Neural progenitor cell (in vitro differentiated cells): ENCODE results near the gene IRX4. TPM values are rescaled to one million over a fixed set of nuclear protein-coding genes. Genes with fewer than 3 reads are reported as not detected.

Experiments
- DNase-seq: peaks from one replicate; pipeline ENCODE4 v3.0.0-alpha.2; 2016; ENCODE audit warnings: low spot score
- H2AFZ ChIP-seq: fragments of 200-600 bp; sonication (generic); replicated peaks from 2 replicates; pipeline ENCODE4 v1.6.1; 2016; ENCODE audit warnings: antibody characterized with exemption
- H3F3A ChIP-seq: fragments of 200-600 bp; sonication (generic); 2 replicates; pipeline ENCODE4 v1.6.1; 2016; ENCODE audit warnings: antibody characterized with exemption, low read depth
- H3K27ac ChIP-seq: fragments of 200-600 bp; sonication (generic); 2 replicates; pipeline ENCODE4 v1.5.1; 2016; ENCODE audit warnings: mild to moderate bottlenecking
- H3K27me3 ChIP-seq: fragments of 200-600 bp; sonication (generic); 2 replicates; pipeline ENCODE4 v1.6.1; 2016; ENCODE audit warnings: mild to moderate bottlenecking, moderate library complexity
- H3K36me3 ChIP-seq: fragments of 200-600 bp; sonication (generic); 2 replicates; pipeline ENCODE4 v1.5.1; 2016
- H3K4me1 ChIP-seq: fragments of 200-600 bp; sonication (generic); 2 replicates; pipeline ENCODE4 v1.6.1; 2016; ENCODE audit warnings: mixed run types
- H3K4me2 ChIP-seq: fragments of 200-600 bp; sonication (generic); 2 replicates; pipeline ENCODE4 v1.6.1; 2016
- H3K4me3 ChIP-seq: fragments of 200-600 bp; sonication (generic); 2 replicates; pipeline ENCODE4 v1.5.1; 2016
- H3K79me2 ChIP-seq: fragments of 200-600 bp; sonication (generic); 2 replicates; pipeline ENCODE4 v1.6.1; 2016; ENCODE audit warnings: low read depth
- H3K9ac ChIP-seq: fragments of 200-600 bp; sonication (generic); 2 replicates; pipeline ENCODE4 v1.6.1; 2016
- H3K9me3 ChIP-seq: fragments of 200-600 bp; sonication (generic); 2 replicates; pipeline ENCODE4 v1.5.1; 2016; ENCODE audit warnings: low read depth
- H4K20me1 ChIP-seq: fragments of 200-600 bp; sonication (generic); 2 replicates; pipeline ENCODE4 v1.6.1; 2016; ENCODE audit warnings: low read depth
- H3K27ac Mint-ChIP-seq: 3 replicates; pipeline ENCODE4 v1.8.0; 2021; ENCODE audit warnings: mixed read lengths
- H3K27me3 Mint-ChIP-seq: 2 replicates; pipeline ENCODE4 v1.8.0; 2022; ENCODE audit warnings: low read depth, mild to moderate bottlenecking, inconsistent platforms, moderate library complexity, mixed read lengths; ENCODE audit not compliant: insufficient read depth
- H3K36me3 Mint-ChIP-seq: 3 replicates; pipeline ENCODE4 v1.8.0; 2021; ENCODE audit warnings: mixed read lengths
- H3K4me1 Mint-ChIP-seq: 3 replicates; pipeline ENCODE4 v1.8.0; 2021; ENCODE audit warnings: mixed read lengths
- H3K4me3 Mint-ChIP-seq: 3 replicates; pipeline ENCODE4 v1.8.0; 2021; ENCODE audit warnings: mild to moderate bottlenecking, moderate library complexity, mixed read lengths
- H3K9me3 Mint-ChIP-seq: 3 replicates; pipeline ENCODE4 v1.8.0; 2020; ENCODE audit warnings: mixed read lengths
- CTCF ChIP-seq: fragments of 200-600 bp; sonication (generic); IDR thresholded peaks from 2 replicates; pipeline ENCODE4 v1.5.1; 2017; ENCODE audit warnings: antibody characterized with exemption, mild to moderate bottlenecking
- EZH2 ChIP-seq: fragments of 200-600 bp; sonication (generic); IDR thresholded peaks from 2 replicates; pipeline ENCODE4 v1.6.1; 2017; ENCODE audit warnings: antibody characterized with exemption, mild to moderate bottlenecking, moderate library complexity
- EZH2phosphoT487 ChIP-seq: fragments of 200-600 bp; sonication (generic); IDR thresholded peaks from 2 replicates; pipeline ENCODE4 v1.6.1; 2017; ENCODE audit warnings: antibody characterized with exemption
- total RNA-seq: library from RNA; depleted of rRNA; stranded (reverse); fragments of >200 nt; gene quantifications from 2 replicates; pipeline ENCODE4 v1.2.3, GENCODE V29; 2015; ENCODE audit warnings: low replicate concordance

The IRX4 gene
- total RNA-seq, 1 donor from 2014 or later: not detected

DNA sequence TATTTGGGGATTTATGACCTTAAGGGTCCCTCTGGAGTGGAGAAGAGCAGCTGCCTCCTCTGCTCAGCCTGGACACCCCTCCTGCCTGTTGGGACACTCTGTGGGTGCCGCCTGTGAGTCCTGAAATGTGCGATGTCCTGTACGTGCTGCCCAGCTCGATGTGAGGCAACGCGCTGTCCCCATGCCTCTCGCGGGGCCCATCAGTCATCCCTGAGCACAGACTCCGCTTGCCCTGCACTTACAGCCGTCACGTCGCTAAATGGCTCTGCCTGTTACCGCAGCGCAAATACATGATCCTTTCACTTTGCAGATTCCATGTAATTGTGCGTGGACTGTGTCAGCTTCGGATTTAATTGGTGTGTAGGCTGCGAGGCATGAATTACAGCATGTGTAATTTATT, 27.1 kb downstream of the IRX4 start:
- Mint-ChIP-seq H3K4me1 (peaks cover 21% of the 10 kb centered on the region), H3K4me3 (no peak overlapping the region), H3K27ac (no peak overlapping the region), H3K36me3 (no peaks in the 10 kb centered on the region), H3K27me3 (peaks cover 13% of the 10 kb centered on the region), H3K9me3 (no peaks in the 10 kb centered on the region)
- Histone ChIP-seq H4K20me1 (no peaks in the 10 kb centered on the region), H3K4me3 (no peak overlapping the region), H3K79me2 (no peaks in the 10 kb centered on the region), H3K36me3 (no peaks in the 10 kb centered on the region), H3K4me1 (peaks cover 15% of the 10 kb centered on the region), H2AFZ (no peak overlapping the region), H3F3A (no peaks in the 10 kb centered on the region), H3K9ac (no peak overlapping the region), H3K4me2 (no peak overlapping the region), H3K9me3 (no peaks in the 10 kb centered on the region), H3K27ac (no peak overlapping the region), H3K27me3 (peaks cover 52% of the 10 kb centered on the region)
- no peak for TF ChIP-seq EZH2
- no peak for TF ChIP-seq CTCF
- TF ChIP-seq EZH2phosphoT487: no peak
- DNase-seq: no peak

DNA sequence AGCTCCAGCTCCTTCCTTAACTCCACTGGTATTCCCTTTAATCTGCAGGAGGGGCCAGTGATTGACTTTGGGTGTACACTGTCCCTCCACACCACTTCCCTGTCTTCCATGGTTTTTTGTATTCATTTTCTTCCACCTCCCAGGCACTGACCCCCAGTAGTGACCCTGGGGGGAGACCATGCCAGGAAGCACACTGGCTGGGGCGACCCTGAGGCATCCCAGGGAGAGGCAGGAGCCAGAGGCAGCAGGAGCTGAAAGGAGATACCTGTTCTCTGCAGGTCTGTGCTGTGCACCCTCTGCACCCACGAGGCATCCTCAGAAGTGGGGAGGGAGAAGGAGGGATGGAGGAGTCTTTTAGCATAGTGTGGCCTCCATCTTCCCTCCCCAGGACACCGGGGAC, 27.6 kb downstream of the IRX4 start:
- H3K9me3 ChIP-seq: no peaks in the 10 kb centered on the region
- no peak overlapping the region for H3K4me3 Mint-ChIP-seq
- no peak overlapping the region for H3K9ac ChIP-seq
- peaks cover 18% of the 10 kb centered on the region for H3K4me1 ChIP-seq
- H3K27ac ChIP-seq: no peak overlapping the region
- H3K36me3 ChIP-seq: no peaks in the 10 kb centered on the region
- peaks cover 12% of the 10 kb centered on the region for H3K27me3 Mint-ChIP-seq
- no peak overlapping the region for H2AFZ ChIP-seq
- H3K79me2 ChIP-seq: no peaks in the 10 kb centered on the region
- no peak overlapping the region for H3K4me2 ChIP-seq
- H3K9me3 Mint-ChIP-seq: no peaks in the 10 kb centered on the region
- H3K4me3 ChIP-seq: no peak overlapping the region
- no peak for TF ChIP-seq EZH2
- no peak for TF ChIP-seq CTCF
- no peak overlapping the region for H3K27ac Mint-ChIP-seq
- peaks cover 57% of the 10 kb centered on the region for H3K27me3 ChIP-seq
- DNase-seq: no peak
- H3K4me1 Mint-ChIP-seq: peaks cover 26% of the 10 kb centered on the region
- H3F3A ChIP-seq: no peaks in the 10 kb centered on the region
- H4K20me1 ChIP-seq: no peaks in the 10 kb centered on the region
- H3K36me3 Mint-ChIP-seq: no peaks in the 10 kb centered on the region

DNA sequence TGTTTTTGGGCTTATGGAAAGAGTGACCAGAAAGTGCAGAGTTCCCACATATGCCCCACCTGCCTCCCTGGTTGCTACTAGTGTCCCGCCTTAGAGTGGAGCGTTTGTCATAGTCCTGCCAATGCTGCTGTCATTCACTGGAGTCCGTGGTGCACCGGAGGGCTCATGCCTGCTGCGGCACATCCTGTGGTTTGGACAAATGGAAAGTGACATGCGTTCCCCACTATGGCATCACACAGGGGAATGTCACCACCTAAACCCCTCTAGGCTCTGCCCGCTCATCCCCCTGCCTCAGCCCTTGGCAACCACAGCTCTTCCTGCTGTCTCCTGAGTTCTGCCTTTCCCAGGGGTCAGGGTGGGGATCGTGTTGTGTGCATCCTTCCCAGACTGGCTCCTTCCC, 29.2 kb downstream of the IRX4 start:
- Mint-ChIP-seq H3K4me1 (peaks cover 35% of the 10 kb centered on the region), H3K4me3 (peak overlapping the region; percentile 27), H3K36me3 (no peaks in the 10 kb centered on the region), H3K27me3 (peaks cover 21% of the 10 kb centered on the region), H3K9me3 (no peaks in the 10 kb centered on the region), H3K27ac (no peak overlapping the region)
- no peaks in the 10 kb centered on the region for H3K9me3 ChIP-seq
- H3K9ac ChIP-seq: no peak overlapping the region
- peaks cover 73% of the 10 kb centered on the region for H3K27me3 ChIP-seq
- no peak for DNase-seq
- no peaks in the 10 kb centered on the region for H3F3A ChIP-seq
- peaks cover 18% of the 10 kb centered on the region for H3K4me1 ChIP-seq
- H3K79me2 ChIP-seq: no peaks in the 10 kb centered on the region
- TF ChIP-seq CTCF (no peak), EZH2phosphoT487 (no peak), EZH2 (no peak)
- H3K36me3 ChIP-seq: no peaks in the 10 kb centered on the region
- H3K4me3 ChIP-seq: no peak overlapping the region
- no peak overlapping the region for H3K4me2 ChIP-seq
- H4K20me1 ChIP-seq: no peaks in the 10 kb centered on the region
- no peak overlapping the region for H2AFZ ChIP-seq
- H3K27ac ChIP-seq: no peak overlapping the region
